ENCODE measurements around the gene ZNF24.

The ZNF24 gene

DNA sequence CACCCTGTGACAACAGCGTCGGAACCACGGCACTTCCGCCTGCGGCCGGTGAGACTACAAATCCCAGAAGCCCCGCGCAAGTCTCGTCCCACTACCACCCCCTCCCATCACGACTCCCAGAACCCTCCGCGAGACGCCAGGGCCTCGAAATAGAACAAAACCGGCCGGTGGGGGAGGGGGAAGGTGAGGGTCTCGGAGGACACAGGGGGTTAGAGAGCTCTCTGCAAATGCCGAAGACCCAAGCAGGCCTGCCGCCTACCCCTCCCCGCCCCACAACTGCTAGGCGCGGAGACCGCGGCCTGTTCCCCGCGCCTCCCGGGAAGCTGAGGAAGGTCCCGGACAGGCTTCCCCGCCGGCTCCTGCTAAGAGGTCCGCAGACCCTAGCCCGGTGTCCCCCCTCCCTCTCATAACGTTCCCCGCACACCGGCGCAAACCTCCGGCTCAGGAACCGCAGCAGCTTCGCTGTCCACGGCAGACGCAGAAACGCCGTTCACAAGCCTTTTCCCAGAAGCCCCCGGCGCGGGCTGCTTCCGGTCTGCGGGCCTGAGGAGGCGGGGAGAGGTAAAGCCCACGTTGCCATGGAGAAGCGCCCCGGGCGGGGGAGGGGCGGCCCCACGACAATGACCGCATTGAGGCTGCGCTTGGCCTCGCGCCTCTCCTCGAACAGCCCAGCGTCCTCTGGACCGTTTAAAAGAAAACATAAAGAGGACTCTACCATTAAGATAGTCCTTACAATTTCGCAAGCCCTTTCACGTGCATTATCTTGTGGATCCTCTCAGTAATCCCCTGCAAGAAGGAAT is at the start of gene ZNF24:
ZNF24 (minus strand) TSS at position 485 of the 800 bp plus-strand sequence. CDS start 3,770 bp downstream, outside the sequence.
- peak; percentile 90 to 91 for DNase-seq

DNA sequence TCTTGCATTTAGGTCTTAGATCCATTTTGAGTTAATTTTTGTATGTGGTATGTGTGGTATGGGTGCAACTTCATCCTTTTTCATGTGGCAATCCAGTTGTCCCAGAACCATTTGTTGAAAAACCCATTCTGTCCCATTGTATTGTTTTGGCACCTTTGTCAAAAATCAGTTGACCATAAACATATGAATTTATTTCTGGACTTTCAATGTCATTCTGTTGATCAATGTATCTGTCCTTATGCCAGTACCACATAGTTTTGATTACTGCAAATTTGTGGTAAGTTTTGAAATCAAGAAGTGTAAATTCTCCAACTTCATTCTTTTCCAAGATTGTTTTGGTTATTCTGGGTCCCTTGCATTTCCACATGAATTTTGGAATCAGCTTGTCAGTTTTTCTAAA is 49.5 kb upstream of the ZNF24 start:
- no peak for DNase-seq

DNA sequence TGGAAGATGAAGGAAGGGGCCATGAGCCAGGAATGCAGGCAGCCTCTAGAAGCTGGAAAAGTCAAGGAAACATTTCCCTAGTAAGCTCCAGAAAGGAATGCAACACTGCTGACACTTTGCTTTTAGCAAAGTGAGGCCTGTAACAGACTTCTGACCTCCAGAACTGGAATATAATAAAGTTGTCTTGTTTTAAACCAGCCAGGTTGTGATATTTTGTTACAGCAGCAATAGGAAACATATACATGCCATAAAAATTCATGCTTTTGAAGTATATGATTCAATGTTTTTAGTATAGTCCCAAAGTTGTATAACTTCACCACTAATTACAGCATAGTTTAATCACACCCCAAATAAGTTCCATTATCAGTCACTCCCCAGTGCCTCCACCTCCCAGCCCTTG is 48.2 kb upstream of the ZNF24 start:
- no peak for DNase-seq

DNA sequence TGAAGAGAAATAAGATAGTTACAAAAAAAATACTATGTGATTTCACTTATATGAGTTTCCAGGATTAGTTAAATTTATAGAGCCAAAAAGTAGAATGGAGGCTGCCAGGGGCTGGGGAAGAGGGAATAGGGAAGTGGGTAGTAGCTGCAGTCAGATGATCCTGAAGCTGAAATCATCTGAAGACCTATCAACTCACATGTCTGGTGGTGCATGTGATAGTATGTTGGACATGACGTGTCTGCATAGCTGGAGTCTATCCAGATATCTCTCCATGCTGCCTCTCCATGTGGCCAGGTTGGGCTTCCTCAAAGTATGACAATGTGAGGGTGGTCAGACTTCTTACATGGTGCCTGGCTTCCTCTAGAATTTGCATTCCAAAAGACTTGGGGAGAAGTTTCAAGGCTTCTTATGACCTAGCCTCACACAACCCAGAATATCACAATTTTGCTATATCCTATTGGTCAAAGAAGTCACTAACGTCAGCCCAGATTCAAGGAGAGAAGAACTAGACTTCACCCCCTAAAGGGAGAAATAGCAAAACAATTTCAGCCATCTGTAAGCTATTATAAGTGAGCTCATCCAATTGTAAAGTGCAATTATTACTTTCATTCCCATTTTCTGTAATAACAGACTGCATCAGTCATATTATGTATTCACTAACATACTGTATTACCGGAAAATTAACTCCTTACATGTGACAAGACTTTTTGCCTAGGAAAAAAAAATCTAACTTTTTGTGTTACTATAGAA is 46.9 kb upstream of the ZNF24 start:
- no peak for DNase-seq

DNA sequence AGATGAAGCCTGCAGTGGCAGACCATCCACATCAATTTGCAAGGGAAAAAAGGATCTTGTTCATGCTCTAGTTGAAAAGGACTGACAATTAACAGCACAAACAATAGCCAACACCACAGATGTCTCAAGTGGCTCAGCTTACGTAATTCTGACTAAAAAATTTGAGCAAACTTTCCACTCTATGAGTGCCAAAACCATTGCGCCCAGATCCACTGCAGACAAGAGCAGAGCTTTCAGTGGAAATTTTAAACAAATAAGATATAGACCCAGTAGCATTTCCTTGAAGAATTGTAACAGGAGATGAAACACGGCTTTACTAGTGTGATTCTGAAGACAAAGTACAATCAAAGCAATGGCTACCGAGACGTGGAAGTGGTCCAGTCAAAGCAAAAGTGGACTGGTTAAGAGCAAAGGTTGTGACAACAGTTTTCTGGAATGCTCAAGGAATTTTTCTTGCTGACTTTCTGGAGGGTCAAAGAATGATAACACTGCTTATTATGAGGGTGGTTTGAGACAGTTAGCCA is 44.9 kb upstream of the ZNF24 start:
- DNase-seq = no peak

DNA sequence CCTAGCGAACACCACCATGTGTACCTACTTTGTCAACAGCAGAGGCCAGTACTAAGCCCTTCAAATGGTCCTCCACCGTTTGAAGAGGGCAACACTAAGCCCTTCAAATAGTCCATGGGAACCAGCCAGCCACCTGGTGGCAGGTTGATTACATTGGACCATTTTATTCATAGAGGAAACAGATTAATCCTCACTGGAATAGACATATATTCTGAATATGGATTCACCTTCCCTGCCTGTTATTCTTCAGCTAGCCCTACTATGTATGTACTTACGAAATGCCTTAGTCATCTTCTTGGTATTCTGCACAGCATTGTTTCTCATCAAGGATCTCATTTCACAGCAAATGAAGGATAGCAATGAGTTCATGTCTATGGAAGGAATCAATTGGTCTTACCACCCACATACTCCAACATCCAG is 42.9 kb upstream of the ZNF24 start:
- DNase-seq = no peak

DNA sequence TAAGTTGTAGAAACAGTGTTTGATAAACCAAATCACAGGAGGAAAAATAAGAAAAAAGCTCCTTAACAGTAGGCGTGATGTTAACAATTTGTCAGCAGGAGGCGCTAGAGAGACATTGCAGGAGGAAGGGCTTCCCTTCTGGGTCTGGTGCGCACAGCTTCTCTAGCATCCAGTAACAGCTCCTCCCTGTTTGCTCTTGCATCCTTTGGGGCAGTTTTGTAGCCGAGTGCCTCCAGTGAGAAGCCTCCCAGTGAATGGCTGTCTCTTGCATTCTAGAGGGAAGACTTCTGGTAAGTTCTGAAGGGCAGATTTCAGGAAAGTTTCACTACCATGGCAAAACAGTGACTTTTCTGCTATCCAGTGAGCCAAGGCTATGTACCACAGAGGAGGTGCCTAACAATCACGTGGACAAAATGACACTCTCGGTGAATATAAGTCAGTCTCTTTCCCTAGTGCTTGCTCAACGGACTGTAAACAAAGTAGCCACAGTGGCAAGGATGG is 42.4 kb upstream of the ZNF24 start:
- peak; percentile 28 to 45 for DNase-seq

DNA sequence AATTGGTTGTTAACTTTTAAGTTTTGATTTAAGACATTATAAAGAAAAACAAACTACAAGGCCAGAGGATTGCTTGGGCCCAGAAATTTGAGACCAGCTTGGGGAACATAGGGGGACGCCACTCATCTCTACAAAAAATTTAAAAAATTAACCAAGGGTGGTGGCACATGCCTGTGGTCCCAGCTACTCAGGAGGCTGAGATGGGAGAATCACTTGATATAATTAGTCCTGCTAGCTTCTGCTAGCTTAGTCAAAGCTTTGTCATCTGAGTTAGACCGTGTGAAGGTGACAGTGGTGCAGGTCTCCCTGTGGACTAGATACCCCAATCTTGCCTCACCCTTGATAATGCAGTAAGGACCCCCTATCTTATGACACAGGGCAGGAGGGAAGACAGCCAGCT is 38.9 kb upstream of the ZNF24 start:
- DNase-seq = no peak

DNA sequence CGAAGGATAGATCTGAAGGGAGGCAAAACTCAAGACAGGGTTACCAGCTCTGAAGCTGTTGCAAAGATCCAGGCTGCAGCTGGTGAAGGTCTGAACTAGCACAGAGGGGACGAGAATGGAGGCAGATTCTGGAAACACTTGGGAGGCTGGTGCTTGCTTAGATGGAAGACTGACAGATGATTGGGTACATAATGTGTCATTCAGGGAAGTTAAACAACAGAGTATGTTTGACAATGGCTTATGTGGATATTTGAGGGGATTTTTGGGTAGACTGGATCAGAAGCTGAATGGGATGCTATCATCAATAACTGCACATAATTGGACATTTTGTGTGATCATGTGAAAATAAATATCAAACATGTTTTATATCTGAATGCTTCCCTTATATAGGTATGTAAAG is 35.2 kb upstream of the ZNF24 start:
- no peak for DNase-seq

DNA sequence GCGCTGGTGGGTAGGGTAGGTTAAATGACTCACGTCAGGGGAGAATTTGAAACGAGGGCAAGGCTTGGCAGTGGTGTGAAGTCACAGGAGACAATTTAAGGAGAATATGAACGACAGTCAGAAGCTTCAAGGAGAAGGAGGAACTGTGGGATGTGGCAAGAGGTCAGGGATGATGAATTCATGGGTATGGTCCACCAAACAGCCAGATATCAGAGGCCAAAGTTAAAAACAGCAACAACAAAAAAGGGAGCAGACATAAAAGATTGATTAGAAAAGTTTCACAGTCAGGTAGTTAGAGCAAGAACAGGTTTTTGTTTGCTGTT is 34.3 kb upstream of the ZNF24 start:
- DNase-seq = no peak

DNA sequence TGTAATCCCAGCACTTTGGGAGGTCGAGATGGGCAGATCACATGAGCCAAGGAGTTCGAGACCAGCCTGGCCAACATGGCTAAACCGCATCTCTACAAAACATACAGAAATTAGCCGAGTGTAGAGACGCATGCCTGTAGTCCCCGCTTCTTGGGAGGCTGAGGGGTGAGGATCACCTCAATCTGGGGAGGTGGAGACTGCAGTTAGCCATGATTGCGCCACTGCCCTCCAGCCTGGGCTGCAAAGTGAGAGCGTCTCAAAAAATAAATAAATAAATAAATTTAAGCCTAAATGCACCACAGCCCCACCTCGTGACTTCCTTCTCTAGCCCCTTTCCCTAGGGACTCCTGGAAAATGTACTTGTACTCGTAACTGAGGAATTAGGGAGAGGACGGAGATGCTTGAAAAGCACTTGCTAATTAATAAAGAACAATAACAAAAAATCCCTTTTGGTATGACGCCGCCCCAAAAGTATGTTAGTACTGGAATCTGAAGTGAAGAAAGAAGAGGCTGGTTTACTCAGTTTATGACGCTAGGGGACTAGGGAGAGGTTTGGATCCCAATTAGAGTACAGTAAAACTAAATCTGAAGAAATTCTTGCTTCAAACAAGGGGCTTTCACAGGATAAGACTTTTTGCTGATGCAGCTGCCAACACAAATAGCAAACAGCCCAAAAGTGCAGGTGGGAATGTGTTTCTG is 33.8 kb upstream of the ZNF24 start:
- DNase-seq = no peak

DNA sequence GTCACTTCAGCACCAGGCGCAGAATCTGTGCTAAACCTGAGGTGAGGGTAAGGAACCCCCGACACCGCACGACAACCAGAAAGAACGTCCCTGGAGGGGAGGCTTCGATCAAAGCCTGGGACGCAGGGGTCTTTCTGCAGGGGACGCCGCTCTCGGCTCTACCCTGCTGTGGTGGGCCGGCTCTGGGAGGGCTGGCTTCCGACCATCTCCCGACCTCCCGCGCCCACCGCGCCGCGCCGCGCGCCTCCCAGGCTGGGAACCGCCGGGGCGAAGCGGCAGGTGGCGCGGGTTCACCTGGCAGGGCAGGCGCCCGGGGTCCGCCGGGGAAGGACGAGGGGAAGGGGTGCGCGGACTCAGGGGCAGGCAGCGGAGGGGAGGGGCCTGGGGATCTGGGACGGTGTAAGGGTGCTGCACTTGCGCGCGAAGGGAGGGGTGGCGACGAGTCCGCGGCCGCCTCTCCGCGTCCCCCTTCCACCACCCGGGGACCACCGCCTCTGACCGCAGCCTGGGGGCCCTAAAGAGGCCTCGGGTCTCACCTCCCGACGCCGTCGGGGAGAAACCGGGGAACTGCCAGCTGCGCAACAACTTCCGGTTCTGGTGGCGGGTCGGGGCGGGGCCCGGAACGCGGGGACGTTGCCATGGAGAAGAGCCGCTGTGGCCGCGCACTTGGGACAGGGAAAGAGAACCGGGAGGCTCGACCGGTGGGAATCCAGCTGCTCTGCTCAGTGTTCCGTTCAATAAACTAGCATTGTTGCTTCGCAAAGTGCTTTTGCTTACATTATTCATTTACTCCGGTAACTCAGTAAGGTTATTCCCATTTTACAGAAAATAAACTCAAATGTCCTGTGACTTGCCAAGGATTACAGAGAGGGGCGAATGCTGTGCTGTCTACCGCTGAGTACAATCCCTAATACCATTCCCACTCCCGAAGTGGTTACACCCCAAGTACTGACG is 32.8 kb upstream of the ZNF24 start, which contains the start of gene ZNF396:
ZNF396 (minus strand) TSS at position 596 of the 954 bp plus-strand sequence. CDS start 3,045 bp downstream, outside the sequence.
- peak; percentile 59 to 65 for DNase-seq

DNA sequence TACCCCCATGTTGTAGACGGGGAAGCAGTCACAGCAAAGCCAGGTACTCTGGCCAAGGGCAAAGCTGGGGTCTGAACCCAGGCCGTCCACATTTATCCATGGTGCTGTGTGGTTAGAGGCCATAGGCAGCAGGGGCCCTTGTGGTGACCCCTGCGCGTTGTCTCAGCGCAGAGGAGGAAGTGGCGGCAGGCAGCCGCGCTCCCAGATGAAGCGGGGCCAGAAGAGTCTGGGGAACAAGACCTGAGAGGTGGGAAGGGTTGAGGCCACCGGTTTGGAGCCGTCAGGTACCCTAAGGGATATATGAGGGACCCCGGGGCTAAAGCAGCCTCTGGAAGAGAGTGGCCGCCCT is 32.1 kb upstream of the ZNF24 start:
- DNase-seq = peak in 1 of 2 experiments; percentile 2

DNA sequence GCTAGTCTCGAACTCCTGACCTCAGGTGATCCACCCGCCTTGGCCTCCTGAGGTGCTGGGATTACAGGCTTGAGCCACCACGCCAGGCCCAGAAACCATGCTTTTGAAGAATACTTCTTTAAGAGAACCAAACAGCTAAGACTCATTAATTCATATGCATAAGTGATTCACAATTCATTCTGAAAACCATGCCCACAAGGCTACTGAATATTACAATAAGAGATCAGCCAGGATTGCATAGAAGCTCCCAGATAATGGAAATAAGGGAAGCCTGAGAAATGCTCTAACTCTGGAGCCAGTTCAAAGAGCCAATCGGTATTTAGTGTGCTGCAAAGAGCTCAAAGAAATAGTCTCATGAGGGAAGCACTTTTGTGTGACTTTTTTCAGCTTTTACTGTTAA is 30.5 kb upstream of the ZNF24 start:
- DNase-seq = no peak

DNA sequence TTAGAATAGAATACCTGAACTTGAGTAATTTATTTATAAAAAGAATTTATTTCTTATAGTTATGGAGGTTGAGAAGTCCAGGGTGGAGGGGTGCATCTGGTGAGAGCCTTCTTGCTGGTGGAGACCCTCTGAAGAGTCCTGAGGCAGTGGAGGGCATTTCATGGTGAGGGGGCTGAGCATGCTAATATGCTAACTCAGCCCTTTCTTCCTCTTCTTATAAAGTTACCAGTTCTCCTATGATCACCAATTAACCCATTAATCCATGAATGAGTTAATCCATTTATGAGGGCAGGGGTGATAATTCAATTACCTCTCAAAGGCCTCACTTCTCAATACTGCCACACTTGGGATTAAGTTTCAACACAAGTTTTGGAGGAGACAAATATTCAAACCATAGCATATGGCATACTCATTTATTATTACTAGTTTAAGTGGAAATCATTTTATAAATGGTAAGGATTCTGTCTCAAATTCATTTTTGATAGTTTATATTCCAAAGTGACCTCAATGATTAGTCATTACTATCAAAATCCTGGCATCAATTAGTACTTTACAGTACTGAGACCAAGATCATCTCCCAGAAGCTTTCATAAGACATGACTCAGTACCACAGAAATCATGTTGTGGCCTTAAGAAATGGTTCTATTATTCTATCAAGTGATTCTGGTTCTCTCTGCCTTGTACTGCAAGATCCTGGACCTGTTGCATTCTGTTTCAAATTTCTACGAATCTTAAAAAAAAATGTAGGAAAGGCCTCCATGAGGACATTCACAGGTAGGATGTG is 27.4 kb upstream of the ZNF24 start:
- DNase-seq = no peak

DNA sequence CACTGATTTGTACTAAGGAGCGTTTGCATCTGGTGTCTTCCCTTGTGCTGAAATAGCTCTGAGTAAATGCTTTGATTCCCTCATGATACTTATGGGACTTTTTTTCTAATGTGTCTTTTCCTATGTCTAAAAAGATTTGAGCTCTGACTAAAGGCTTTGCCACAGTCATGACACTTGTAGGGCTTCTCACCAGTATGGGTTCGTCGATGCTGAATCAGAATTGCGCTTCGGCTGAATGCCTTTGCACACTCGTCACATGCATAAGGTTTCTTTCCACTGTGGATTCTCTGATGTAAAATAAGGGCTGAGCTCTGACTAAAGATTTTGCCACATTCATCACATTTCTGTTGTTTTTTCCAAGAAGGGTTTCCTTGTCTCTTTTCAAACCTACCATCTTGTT is 24.9 kb upstream of the ZNF24 start:
- no peak for DNase-seq

DNA sequence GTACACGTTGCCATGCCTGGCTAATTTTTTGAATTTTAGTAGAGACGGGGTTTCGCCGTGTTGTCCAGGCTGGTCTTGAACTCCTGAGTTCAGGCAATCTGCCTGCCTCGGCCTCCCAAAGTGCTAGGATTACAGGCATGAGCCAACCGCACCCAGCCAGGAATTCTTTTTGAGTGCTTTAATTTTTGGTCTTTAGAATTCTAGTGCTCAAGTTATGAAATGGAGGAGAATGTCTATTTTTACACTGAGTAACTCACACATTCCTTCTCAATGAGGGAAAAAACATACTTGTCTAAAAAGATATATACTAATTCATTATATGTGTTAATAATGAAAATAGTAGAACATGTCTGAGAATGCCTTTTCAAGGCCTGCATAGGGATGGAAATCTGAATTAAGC is 24.4 kb upstream of the ZNF24 start:
- no peak for DNase-seq

DNA sequence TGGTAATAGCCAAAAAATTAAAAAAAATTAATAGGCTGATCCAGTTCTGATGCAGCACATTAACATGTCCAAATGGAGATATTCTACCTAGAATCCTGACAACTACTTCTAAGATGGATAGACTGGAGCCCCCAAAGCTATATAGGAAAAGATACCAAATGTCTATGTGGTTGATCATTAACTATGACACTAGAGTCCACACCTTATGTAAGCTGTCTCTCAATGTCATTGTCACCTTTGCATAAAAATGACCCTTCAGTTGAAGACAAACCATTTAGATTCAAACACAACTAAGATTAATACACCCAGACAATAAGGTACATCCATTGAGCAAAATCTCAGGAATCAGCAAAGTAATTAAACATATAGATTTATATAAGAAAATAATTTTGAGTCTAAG is 18.3 kb upstream of the ZNF24 start:
- no peak for DNase-seq

DNA sequence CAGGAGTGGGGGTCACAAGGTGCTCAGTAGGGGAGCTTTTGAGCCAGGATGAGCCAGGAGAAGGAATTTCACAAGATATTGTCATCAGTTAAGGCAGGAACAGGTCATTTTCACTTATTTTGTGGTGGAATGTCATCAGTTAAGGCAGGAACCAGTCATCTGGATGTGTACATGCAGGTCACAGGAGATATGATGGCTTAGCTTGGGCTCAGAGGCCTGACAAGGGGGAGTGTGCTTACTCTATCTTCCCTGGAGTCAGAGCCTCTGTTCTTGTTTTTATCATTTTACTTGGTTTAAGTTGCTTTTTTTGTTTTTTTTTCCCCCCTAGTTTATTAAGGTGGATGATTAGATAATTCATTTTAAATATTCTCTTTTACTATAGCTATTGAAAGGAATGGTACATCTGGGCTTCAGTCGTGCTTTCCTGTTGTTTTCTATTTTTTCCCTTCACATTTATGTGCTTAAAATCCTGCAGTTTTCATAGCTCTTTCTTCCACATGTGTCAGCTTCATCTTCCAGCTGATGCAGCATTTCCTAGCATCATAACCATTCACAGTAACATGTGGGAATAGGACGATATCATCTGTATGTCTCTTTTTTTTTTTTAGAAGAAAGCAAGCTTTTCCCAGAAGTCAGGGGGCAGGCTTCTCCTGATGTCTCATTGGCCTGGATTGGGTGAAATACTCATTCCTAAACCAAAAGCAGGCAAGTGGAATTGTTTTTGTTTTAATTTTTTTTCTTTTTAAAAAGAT is 17.5 kb upstream of the ZNF24 start:
- DNase-seq = no peak

DNA sequence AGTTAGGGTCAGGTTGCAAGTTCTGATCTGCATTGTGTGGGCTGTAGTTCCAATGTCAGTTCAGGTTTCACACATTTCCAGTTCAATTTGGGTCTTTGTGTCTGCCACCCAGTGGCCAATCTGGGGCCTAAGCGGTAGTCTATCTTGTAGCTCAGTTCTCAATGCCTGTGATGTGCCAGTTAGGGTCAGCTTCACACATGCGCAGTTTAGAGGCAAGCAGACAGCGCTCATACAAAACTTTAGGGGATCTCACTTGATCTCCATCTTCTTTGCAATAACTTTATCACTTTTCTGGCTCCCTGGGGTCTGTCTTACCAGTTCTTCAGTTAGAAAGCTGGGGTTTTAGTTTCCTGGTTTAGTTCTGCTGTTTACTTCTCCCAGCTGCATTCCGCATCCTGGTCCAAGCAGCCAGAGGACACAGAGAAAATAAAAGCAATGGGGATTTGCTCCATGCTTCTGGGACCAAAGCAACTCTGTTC is 11.0 kb upstream of the ZNF24 start:
- peak; percentile 29 to 60 for DNase-seq

Data from stimulated activated CD4-positive, alpha-beta T cell treated with anti-CD3 and anti-CD28 coated beads, Interleukin-4, amount 100 ng/mL, for 4 hours (primary cell).